Pancreas (tissue), 10 donors: ENCODE data around the gene ABAT. TPM values are rescaled to one million over a fixed set of nuclear protein-coding genes. Genes with fewer than 3 reads are reported as not detected.

ENCODE experiments used
- ATAC-seq, 4 donors: fragments of 200-7000 bp; cut with Tn5 transposase; one replicate each; pipeline versions ENCODE4 v1.8.0 to v1.9.1; 2020; ENCODE audit warnings: mild to moderate bottlenecking in 4 of 4, moderate library complexity in 4 of 4
- DNase-seq, 6 donors: peaks; one replicate each; pipeline ENCODE4 v3.0.0-alpha.2; 2020
- FAIRE-seq: peaks from 2 replicates; lab custom pipeline; 2012; peaks lifted over from hg19 to GRCh38; lab: Jason Lieb, UNC
- H3K27ac ChIP-seq, 4 donors: fragments of 200-600 bp; sonication (generic); 1 replicate in 3 of 4; 2 replicates in 1 of 4; pipeline versions ENCODE4 v1.5.0 to v1.8.0; 2020
- H3K27me3 ChIP-seq, 4 donors: fragments of 200-600 bp; one replicate each; pipeline ENCODE4 v1.8.0; 2021
- H3K36me3 ChIP-seq, 3 donors: fragments of 200-600 bp; sonication (generic) in 1 of 3; one replicate each; pipeline versions ENCODE4 v1.5.0 to v1.8.0; 2020 to 2021
- H3K4me1 ChIP-seq, 3 donors: fragments of 200-600 bp; one replicate each; pipeline ENCODE4 v1.8.0; 2021
- H3K4me3 ChIP-seq, 4 donors: fragments of 200-600 bp; sonication (generic) in 2 of 4; one replicate each; pipeline versions ENCODE4 v1.5.0 to v1.8.0; 2020 to 2021
- H3K9me3 ChIP-seq, 4 donors: fragments of 200-600 bp; one replicate each; pipeline ENCODE4 v1.8.0; 2021
- CTCF ChIP-seq, 4 donors: fragments of 200-600 bp; sonication (generic) in 3 of 4; IDR thresholded peaks; one replicate each; pipeline versions ENCODE4 v1.5.0 to v1.8.0; 2021; ENCODE audit warnings: antibody characterized with exemption in 4 of 4
- WGBS, 2 donors: extraction: QIAGEN DNeasy Blood & Tissue Kit; methylation state at CpG; one replicate each; pipeline ENCODE4 v1.1.7; 2013; 5-methylcytosine and 5-hydroxymethylcytosine counted together
- intact Hi-C, 3 donors: fragments of 100-400 bp; cut with DNase I; formaldehyde crosslinking; loops; one replicate each; pipeline versions ENCODE4 v1.11.1 to v1.14.2; 2022
- polyA plus RNA-seq, 2 donors: library from polyadenylated mRNA; stranded (reverse); fragments of 200-250 nt; gene quantifications; one replicate each; pipeline ENCODE4 v1.2.3, GENCODE V29; 2013
- total RNA-seq, 6 donors: library from RNA; stranded (reverse); fragmentation: NEBNext Ultra II Directional in 4 of 6; extraction: Animal tissue kit (Norgen Biotek cat#: 25700) in 4 of 6; gene quantifications; one replicate each; pipeline versions ENCODE4 v1.2.1 to v1.2.4, GENCODE V29; 2021 to 2023
- donor health status: healthy with polysubstance abuse.
- donor health status: DM: no; HTN: no; CAD: no; lungs with moderate emphysema.
- donor health status: DM: no; HTN: no; CAD: no.
- donor health status: control.
- donor health status: control.
- donor health status: Bipolar disorder and iron deficiency.
- donor health status: DM: yes; HTN: yes; CAD: no.
- donor health status: DM: no; HTN: no; CAD: no.
- donor health status: DM: no; HTN: no; CAD: no.
- donor health status: DM: yes; HTN: yes; CAD: no.

Gene ABAT
- total and polyA plus RNA-seq, 8 donors, result 21.5 to 50.2 (median 29.1) TPM

DNA sequence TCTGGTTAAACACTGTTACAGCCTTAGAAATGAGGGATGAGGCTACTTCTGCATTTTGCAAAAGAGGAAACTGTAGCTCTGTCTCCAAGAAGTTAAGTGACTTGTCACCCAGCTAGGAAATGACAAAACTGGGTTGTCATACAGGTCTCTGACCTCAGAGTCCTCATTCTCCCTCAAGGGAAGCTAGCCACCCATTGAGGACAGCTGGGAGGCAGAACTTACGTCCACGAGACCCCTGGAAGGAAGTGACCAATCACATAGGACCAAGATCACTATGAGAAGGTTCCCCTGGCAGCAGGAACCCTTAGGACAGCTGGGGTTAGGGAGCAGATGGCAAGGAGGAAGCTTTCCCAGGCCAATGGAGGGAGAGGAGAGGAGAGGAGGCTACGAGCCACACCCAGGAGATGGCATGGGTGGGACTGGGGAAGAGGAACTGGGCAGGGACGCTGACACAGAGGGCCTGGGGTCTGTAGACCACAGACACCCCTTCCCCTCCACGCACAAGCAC lies 41.7 kb upstream of the ABAT start:
- Histone ChIP-seq H3K27ac (peak overlapping the region in 2 of 4 donors; percentile 50), H3K9me3 (no peaks in the 10 kb centered on the region), H3K4me1 (no peaks in the 10 kb centered on the region), H3K27me3 (no peaks in the 10 kb centered on the region), H3K36me3 (peaks cover 4 to 45% (median 20%) of the 10 kb centered on the region in 3 donors), H3K4me3 (no peak overlapping the region)
- TF ChIP-seq CTCF (IDR thresholded peaks at IDR 0.05), result no peak
- intact Hi-C loops, result no loop called here
- FAIRE-seq (no peak), DNase-seq (peak in 1 of 6 donors; percentile 26), ATAC-seq (peak in 3 of 4 donors; percentile 28 to 84 (median 77))
- WGBS, 2 donors, result 82 to 94% methylated on average over 4 to 5 of the region's 5 CpGs

GRCh38 chr16:8634991-8635736 lies 39.3 kb upstream of the ABAT start:
- Histone ChIP-seq H3K9me3 (no peaks in the 10 kb centered on the region), H3K4me3 (no peak overlapping the region), H3K27me3 (no peaks in the 10 kb centered on the region), H3K27ac (no peak overlapping the region), H3K4me1 (no peaks in the 10 kb centered on the region), H3K36me3 (peaks cover 3 to 48% (median 17%) of the 10 kb centered on the region in 3 donors)
- no peak for DNase-seq
- intact Hi-C loops, result no loop called here
- FAIRE-seq, result no peak
- 80 to 82% methylated on average over 18 of the region's 18 CpGs for WGBS, 2 donors
- TF ChIP-seq CTCF (IDR thresholded peaks at IDR 0.05), result no peak
- ATAC-seq, result no peak

- Histone ChIP-seq H3K27ac (no peak overlapping the region), H3K27me3 (no peaks in the 10 kb centered on the region), H3K9me3 (no peaks in the 10 kb centered on the region), H3K4me1 (no peaks in the 10 kb centered on the region), H3K36me3 (peaks cover 3 to 79% (median 12%) of the 10 kb centered on the region in 3 donors), H3K4me3 (no peak overlapping the region)
- 81 to 94% methylated on average over 10 to 12 of the region's 13 CpGs for WGBS, 2 donors
- FAIRE-seq, result no peak
- no peak for TF ChIP-seq CTCF (IDR thresholded peaks at IDR 0.05)
- no peak for DNase-seq
- intact Hi-C loops, result no loop called here
- ATAC-seq, result no peak
Observed at GRCh38 chr16:8639694-8640093, 34.7 kb upstream of the ABAT start.

DNA sequence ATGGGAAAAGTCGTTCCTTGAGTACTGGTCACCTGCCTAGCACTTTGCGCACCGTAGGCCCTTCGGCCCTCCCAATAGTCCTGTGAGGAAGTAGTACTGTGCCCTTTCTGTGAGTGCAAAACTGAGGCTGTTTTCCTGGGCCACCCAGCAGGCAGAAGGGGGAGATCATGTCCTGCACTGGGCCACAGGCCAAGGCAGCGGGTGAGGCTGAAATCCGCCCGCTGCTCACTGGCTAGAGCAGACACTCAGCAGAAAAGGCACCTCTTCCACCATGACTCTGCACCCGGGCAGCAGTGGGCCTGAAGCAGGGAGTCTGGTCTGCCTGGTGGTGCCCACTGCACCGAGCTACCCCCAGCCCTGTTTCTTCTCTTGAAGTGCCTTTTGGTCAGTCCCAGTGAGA lies 32.7 kb upstream of the ABAT start:
- peaks cover 3 to 83% (median 12%) of the 10 kb centered on the region in 3 donors for H3K36me3 ChIP-seq
- H3K4me1 ChIP-seq, result no peaks in the 10 kb centered on the region
- no peak for FAIRE-seq
- ATAC-seq, result no peak
- H3K4me3 ChIP-seq, result no peak overlapping the region
- TF ChIP-seq CTCF (IDR thresholded peaks at IDR 0.05), result no peak
- no peak for DNase-seq
- no peaks in the 10 kb centered on the region for H3K9me3 ChIP-seq
- 74 to 81% methylated on average over 9 of the region's 9 CpGs for WGBS, 2 donors
- no peaks in the 10 kb centered on the region for H3K27me3 ChIP-seq
- intact Hi-C loops, result no loop called here
- no peak overlapping the region for H3K27ac ChIP-seq

DNA sequence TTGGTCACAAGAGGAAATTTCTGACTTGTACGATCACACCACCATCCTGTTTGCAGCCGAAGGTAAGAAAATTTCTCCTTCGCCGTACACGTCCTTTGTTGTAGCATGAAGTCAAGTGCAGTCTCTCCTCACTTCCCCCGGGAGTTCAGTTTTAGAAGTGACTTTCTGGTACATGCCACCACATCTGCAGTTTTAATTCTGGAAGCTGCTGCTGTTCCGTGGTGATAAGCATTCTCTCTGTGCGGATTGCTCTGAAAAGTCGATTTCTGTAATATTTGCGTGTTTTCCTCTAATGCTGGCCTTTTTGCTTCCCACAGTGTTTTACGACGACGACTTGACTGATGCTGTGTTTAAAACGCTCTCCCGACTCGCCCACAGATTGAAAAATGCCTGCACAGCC lies 32.3 kb upstream of the ABAT start:
- 87 to 88% methylated on average over 16 of the region's 16 CpGs for WGBS, 2 donors
- FAIRE-seq (no peak), DNase-seq (no peak), ATAC-seq (no peak)
- Histone ChIP-seq H3K27ac (no peak overlapping the region), H3K4me1 (no peaks in the 10 kb centered on the region), H3K9me3 (no peaks in the 10 kb centered on the region), H3K36me3 (peaks cover 3 to 83% (median 12%) of the 10 kb centered on the region in 3 donors), H3K4me3 (no peak overlapping the region), H3K27me3 (no peaks in the 10 kb centered on the region)
- intact Hi-C loops, result no loop called here
- TF ChIP-seq CTCF (IDR thresholded peaks at IDR 0.05), result no peak
